Superior temporal gyrus (tissue), 1 donor: ENCODE measurements around the gene RORC.
A peak's percentile ranks its signal among the peaks of the same experiment; 100 is the strongest.

Experiments
- DNase-seq: peaks from one replicate; pipeline ENCODE4 v3.0.0-alpha.2; 2016; ENCODE audit errors: extremely low spot score

The RORC gene

GRCh38 chr1:151827853-151828252, 3.7 kb downstream of the RORC start:
- no peak for DNase-seq

- no peak for DNase-seq
Observed at GRCh38 chr1:151825751-151826660, 5.6 kb downstream of the RORC start.

- DNase-seq: no peak
Observed at GRCh38 chr1:151825204-151825603, 6.4 kb downstream of the RORC start.

- DNase-seq: no peak
Observed at GRCh38 chr1:151823175-151823574, 8.4 kb downstream of the RORC start.

- no peak for DNase-seq
Observed at GRCh38 chr1:151822404-151822803, 9.2 kb downstream of the RORC start.

- no peak for DNase-seq
Observed at GRCh38 chr1:151820940-151821339, 10.7 kb downstream of the RORC start.

- no peak for DNase-seq
Observed at GRCh38 chr1:151819976-151820623, 11.5 kb downstream of the RORC start.

- no peak for DNase-seq
Observed at GRCh38 chr1:151819227-151819835, 12.3 kb downstream of the RORC start.

GRCh38 chr1:151817353-151817730, 14.3 kb downstream of the RORC start:
- no peak for DNase-seq

GRCh38 chr1:151816548-151817352, 14.9 kb downstream of the RORC start:
- DNase-seq: no peak

- DNase-seq: no peak
Observed at GRCh38 chr1:151815716-151816327, 15.8 kb downstream of the RORC start.

- DNase-seq: no peak
Observed at GRCh38 chr1:151814971-151815545, 16.5 kb downstream of the RORC start.

GRCh38 chr1:151814426-151814825, 17.2 kb downstream of the RORC start:
- no peak for DNase-seq

GRCh38 chr1:151813271-151813977, 18.2 kb downstream of the RORC start:
- DNase-seq: no peak

GRCh38 chr1:151811181-151811580, 20.4 kb downstream of the RORC start:
- no peak for DNase-seq

GRCh38 chr1:151809985-151810556, 21.5 kb downstream of the RORC start:
- DNase-seq: no peak

GRCh38 chr1:151809290-151809984, 22.2 kb downstream of the RORC start:
- peak; percentile 62 for DNase-seq

GRCh38 chr1:151807766-151808165, 23.8 kb downstream of the RORC start:
- DNase-seq: no peak

- DNase-seq: no peak
Observed at GRCh38 chr1:151807131-151807530, 24.5 kb downstream of the RORC start.
